Central memory CD4-positive, alpha-beta T cell (primary cell): ENCODE measurements around the gene ATP1B2.
"Not testable (repeated sequence)": the region's sequence is repeated elsewhere in the genome, so short reads cannot be mapped to it uniquely, and the experiment has no call there.

Source experiments
- DNase-seq: peaks from one replicate; pipeline ENCODE4 v3.0.0; 2022
- total RNA-seq, 3 experiments: gene quantifications; one replicate each; lab custom pipeline; 2026; lab: John Stamatoyannopoulos, UW

The ATP1B2 gene, protein sequence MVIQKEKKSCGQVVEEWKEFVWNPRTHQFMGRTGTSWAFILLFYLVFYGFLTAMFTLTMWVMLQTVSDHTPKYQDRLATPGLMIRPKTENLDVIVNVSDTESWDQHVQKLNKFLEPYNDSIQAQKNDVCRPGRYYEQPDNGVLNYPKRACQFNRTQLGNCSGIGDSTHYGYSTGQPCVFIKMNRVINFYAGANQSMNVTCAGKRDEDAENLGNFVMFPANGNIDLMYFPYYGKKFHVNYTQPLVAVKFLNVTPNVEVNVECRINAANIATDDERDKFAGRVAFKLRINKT
- total RNA-seq: 0 to 0.58 (median 0) reads per million in 3 experiments

DNA sequence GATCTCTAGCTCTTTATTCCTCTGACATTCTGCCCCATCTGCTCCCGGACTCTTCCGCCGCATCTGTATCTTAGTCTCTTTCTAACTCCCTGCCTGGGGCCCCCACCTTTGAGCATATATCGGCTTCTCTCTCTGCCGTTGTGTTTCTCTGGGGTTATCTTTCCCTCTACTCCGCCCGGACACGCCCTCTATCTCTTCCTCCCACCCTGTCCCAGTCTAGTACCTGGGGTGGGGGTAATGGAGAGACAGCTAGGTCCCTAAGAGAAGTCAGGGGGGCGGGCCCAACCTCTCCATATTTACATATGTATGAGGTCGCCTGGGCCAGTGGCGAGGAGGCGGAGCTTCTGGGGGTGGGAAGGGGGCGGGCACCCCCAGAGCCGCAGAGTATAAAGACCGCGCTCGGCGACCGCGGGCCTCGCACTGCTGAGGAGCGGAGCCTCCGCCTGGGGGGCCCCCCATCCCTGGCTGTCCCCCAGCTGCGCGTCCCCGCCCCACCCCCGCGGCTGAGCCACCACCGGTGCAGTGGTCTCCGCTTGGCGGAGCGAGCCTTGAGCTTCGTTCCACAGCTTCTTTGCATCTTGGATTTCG is at the start of gene ATP1B2:
Gene ATP1B2 (plus strand): TSS at position 418 of the 588 bp plus-strand sequence. CDS start 593 bp downstream, outside the sequence.
- DNase-seq: peak; percentile 62

GRCh38 chr17:7606280-7606679 is 44.4 kb upstream of the ATP1B2 start:
- no peak for DNase-seq

- no peak for DNase-seq
Observed at GRCh38 chr17:7610641-7611040, 40.1 kb upstream of the ATP1B2 start.

DNA sequence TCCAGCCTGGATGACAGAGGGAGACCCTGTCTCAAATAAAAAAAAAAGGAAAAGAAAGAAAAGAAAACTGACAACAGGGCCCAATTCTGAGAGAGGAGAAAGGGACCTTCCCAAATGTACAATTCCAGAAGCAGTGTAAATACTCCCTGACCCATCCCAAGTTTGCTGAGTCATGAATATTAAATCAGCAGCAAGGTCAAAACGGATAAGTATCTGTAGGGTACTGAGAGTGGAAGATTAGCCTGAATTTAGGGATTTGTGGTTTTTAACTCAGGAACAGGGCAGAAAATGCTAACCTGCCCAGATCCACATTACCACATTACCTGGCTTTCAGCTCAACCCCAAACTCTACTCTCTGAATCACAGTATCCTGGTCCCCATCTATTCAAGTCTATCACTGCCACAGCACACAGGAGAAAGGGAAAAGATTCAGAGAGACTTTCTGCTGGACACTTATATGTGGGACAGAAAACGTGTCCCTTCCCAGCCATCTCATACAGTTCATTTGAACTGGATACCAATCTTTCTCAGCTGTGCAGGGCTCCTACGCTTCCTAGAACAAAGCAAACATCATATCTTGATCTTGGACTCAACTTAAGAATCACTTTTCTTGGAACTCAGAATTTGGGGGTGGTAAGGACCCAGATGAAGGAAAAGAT is 39.0 kb upstream of the ATP1B2 start:
- no peak for DNase-seq

- DNase-seq: no peak
Observed at GRCh38 chr17:7612294-7612640, 38.5 kb upstream of the ATP1B2 start.

DNA sequence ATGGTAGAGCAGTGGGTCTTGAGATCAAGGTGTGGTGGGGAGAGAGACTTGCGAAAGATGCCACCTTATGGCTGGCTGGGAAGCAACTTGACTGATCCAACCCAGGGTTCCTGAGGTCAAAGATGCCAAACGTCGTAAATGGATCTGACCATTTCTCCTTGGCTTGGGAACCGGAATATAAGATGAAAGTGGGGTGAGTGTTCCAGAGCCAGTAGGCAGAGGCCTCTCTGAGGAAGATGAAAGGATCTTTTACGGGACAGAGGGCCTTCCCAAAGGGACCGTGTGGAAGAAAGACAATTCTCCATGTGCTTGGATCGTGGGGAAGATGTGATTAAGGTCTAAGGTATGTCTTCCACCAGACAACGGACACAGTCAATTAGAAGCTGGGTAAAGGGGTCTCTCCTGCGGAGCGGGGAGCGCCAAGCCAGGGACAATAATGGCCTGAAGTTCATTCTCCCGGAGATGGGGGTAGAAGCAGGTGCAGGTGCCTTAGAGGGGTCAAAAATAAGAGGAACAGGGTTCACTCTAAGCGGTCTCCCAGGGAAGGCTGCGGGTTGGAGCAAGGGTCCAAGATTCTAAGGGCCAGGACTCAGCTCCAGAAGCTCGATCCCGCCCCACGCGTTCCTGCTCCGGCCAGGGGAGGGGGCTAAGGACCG is 36.8 kb upstream of the ATP1B2 start:
- no peak for DNase-seq

- DNase-seq: peak; percentile 99
Observed at GRCh38 chr17:7614425-7615264, 36.1 kb upstream of the ATP1B2 start, which contains the start of gene FXR2. Gene FXR2 (minus strand): TSS chr17:7614897. CDS start chr17:7614532, 365 bp downstream.

DNA sequence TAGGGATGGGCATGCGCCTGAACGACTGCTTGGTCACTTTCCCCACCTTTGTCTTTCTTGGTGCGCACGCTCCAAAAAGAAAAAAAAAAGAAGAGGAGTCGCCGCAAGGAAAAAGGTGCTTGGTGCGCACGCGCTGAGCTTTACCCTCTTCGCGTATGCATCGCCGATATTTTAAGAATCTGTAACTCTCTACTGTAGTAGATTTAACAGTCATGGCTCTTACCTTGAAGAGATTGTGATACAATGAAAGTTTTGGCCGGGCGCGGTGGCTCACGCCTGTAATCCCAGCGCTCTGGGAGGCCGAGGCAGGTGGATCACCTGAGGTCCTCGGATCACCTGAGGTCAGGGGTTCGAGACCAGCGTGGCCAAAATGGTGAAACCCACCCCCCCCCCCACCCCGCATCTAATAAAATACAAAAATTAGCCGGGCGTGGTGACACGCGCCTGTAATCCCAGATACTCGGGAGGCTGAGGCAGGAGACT is 35.4 kb upstream of the ATP1B2 start:
- DNase-seq: no peak

DNA sequence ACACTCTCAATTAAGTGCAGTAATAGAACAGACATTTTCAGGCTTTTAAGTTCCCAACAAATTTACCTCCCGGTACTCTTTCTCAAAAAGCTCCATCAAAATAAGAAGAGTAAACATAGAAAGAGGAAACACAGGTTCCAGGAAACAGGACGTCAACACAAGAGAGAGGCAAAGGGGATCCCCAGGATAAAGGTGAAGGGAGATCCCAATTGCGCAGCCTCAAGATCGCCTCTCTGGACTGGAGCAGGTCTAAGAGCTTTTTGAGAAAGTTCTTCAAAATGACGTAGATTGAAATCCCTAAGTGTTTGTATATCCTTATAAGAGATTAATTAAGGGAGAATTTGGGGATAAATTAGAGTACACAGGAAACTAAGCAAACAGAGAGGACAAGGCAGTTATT is 32.1 kb upstream of the ATP1B2 start:
- DNase-seq: no peak

DNA sequence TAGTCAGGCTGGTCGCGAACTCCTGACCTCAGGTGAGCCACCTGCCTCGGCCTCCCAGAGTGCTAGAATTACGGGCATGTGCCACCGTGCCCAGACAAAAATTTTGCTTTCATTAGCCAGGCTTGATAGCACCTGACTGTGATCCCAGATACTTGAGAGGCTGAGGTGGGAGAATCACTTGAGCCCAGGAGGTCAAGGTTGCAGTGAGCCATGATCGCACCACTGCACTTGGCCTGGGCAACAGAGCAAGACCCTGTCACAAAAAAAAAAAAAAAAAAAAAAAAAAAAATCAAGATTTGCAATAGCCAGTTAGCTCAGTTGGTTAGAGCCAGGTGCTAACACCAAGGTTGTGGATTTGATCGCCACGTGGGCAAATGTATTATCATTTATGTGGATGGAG is 29.9 kb upstream of the ATP1B2 start:
- no peak for DNase-seq

GRCh38 chr17:7623661-7624060 is 27.1 kb upstream of the ATP1B2 start:
- no peak for DNase-seq

DNA sequence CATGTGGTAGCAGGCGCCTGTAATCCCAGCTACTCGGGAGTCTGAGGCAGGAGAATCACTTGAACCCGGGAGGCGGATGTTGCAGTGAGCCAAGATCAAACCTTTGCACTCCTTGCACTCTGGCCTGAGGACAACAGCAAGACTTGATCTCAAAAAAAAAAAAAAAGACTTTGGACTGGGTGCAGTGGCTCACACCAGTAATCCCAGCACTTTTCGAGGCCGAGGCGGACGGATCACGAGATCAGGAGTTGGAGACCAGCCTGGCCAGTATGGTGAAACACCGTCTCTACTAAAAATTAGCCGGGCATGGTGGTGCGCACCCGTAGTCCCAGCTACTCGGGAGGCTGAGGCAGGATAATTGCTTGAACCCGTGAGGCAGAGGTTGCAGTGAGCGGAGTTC is 25.0 kb upstream of the ATP1B2 start:
- DNase-seq: not testable (repeated sequence)

DNA sequence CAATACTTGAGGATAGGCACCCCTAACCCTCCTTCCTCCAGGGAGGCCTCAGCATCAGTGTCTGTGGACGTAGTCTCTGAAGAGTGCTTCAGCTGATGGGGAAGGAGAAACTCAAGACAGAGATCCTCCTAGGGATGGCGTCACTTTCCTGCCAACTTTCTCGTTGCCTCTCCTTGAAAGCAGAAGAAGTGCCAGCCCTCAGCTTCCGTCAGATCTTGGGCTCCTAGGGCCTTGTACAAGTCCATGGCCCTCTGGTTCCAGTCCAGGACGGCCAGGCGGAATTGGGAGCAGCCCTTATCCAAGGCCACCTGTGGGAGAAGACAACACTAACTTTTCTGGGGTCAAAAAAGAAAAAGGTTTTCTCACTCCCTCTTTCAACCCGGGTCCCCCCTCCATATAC is 24.4 kb upstream of the ATP1B2 start:
- DNase-seq: no peak

GRCh38 chr17:7626956-7627249 is 23.8 kb upstream of the ATP1B2 start:
- no peak for DNase-seq

DNA sequence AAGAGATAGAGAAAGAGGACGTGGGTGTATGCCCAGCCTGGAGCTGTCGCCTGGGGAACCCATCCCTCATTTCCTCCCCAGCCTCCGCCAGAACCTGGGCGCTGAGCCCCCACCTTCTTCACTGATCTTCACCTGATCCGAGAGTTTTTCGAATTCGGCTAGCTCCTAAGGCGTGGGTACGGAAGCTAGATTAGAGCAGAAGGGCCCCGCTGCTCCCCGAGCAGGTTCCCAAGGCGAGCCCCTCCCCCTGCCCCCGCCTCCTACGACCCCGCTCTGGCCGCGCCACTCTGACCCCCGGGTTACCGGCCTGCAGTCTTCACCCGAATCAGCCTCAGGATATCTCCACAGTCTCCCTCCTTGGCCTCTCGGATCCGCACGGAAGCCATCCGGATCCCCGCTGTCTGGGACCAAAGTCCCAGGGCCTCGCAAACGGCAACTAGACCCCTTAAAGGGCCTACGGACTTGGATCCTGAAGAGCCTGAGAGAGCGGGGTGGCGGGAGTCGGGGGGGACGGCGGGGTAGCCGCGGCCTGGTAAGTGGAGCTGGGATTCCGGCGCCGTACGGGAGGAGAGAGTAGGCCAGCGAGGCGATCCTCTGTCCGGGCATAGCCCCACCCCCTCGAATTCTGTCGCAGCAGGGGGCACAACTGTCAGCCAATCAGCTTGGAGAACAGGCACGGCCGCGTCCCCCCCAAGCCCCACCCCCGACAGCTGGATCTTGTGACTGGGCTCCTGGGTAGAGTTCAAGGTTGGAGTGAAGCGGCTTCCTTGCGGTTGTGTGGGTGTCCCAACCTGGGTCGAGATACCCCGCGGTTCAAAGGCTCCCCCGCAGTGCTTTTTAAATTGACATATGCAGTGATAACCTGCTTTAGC is 23.2 kb upstream of the ATP1B2 start, which contains the start of gene SAT2:
Gene SAT2 (minus strand): TSS at position 572 of the 872 bp plus-strand sequence. CDS start 186 bp downstream, at position 386.
- peak; percentile 76 for DNase-seq

- no peak for DNase-seq
Observed at GRCh38 chr17:7629939-7630571, 20.7 kb upstream of the ATP1B2 start, which contains the start of gene SHBG. Gene SHBG (plus strand): TSS chr17:7630135. CDS start chr17:7630173, 38 bp downstream.

DNA sequence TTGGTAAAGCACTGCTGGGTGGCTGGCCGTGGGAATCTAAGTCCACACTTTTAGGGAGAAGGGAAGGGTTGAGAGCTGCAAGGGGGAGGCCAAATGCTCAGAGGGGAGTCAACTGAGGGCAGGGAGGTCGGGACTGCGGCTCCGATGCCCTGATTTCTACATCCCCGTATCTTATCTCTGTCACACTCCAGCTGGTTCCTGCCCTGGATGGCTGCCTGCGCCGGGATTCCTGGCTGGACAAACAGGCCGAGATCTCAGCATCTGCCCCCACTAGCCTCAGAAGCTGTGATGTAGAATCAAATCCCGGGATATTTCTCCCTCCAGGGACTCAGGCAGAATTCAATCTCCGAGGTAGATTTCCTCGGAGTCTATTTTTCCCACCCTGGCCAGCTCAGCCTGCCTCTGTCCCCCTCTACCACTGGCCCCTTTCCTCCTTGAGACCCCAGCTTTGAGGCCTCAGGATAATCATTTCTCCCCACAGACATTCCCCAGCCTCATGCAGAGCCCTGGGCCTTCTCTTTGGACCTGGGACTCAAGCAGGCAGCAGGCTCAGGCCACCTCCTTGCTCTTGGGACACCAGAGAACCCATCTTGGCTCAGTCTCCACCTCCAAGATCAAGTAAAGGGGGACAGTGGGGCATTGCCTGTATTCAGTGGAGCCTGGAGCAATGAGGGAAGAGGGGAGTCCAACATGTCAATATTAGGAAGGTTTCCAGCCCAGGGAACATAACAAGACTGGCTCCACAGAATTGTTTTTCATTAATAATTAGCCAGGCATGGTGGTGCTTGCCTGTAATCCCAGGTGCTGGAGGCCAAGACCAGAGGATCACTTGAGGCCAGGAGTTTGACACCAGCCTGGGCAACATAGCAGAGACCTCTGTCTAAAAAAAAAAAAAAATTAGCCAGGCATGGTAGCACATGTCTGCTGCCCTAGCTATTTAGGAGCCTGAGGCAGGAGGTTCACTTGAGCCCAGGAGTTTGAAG is 19.0 kb upstream of the ATP1B2 start:
- DNase-seq: no peak

- peak; percentile 17 for DNase-seq
Observed at GRCh38 chr17:7632492-7632894, 18.2 kb upstream of the ATP1B2 start.

GRCh38 chr17:7633093-7633492 is 17.6 kb upstream of the ATP1B2 start:
- DNase-seq: no peak
